IPS-NIHi7 (cell line): Measurements from ENCODE around the gene ICOS.
"Not testable (repeated sequence)": the region's sequence is repeated elsewhere in the genome, so short reads cannot be mapped to it uniquely, and the experiment has no call there.

Source experiments
- DNase-seq: peaks from one replicate; pipeline ENCODE4 v3.0.0; 2012; ENCODE audit warnings: mixed read lengths; ENCODE audit errors: extremely low spot score

The ICOS gene

DNA sequence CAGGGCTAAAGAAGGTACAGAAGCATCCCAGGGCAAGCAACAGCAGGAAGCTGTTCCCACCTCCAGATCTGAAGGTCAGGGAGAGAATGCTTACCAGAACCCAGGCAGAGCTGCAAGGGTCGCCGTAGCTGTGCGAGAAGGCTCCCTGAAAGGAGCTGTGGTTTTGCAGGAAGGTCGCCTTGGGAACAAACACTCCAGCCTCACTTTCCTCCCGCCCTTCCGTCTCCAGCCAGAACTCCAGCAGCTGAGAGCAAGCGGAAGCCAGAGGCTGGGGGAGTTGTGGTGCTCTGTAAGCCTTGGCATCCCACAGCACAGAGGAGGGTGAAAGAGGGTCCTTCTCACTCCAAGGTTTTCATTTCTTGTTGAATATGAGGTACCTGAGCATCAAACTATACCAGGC lies 18.3 kb upstream of the ICOS start:
- no peak for DNase-seq

DNA sequence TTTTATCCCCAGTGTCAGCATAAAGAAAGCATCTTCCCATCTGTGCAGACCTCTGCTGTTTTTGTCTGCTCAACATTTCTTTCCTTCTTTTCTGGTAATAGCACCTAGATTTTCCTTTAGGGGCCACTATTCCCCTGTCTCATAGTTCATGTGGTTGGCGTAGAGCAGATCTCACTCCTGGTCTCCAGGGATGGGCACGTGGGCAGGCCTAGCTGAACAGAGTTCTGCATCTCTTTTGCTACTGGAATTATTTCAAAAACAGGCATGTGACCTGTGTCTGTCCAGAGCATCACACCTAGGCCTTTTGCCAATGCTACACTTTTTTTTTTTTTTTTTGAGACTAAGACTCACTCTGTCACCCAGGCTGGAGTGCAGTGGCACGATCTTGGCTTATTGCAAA lies 17.7 kb upstream of the ICOS start:
- DNase-seq = no peak

DNA sequence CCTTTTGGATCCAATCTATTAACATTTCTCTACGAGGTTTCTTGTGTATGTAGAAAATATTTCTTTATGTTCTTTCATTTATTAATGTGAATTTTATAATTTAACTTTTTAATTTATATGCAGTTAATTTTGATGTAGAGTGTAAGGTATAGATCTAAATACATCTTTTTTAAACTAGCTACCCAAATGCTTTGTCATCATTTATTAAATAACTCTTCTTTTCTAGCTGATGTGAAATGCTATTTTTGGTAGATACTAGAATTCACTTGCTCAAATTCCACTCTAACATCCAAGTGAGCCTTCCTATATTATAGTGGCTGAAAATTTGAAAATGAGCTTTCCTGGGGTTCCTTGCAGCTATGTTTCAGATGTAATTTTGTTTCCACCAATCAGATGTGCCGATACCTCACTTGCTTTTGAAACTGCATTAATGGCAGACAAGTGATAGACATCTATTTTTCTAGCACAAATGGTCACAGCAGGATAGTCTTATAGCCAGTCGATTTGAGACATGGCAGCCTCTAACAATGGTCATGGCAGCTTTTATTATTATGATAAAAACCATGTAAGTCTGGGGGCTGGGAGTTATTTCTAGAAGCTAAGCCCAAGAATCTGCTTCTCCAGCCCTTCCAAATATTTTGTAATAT lies 10.9 kb upstream of the ICOS start:
- DNase-seq = no peak

DNA sequence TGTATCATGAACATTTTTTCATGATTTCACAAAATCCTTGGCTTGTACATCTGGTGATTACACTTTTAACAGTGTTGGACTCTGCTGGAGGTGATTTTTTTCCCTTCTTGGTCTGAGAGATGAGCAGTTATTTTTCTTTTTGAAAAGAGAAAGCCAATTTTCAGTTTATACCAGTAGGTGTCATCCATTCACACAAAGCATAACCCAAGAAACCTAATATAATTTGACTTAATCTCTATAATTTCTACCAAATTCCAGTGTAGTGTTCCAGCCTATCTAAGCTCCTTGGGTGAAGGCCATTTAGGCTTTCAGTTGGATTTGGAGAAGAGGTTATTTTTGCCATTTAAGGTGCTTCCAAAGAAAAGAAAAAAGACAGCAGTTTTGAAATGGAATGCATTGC lies 7.7 kb upstream of the ICOS start:
- no peak for DNase-seq

DNA sequence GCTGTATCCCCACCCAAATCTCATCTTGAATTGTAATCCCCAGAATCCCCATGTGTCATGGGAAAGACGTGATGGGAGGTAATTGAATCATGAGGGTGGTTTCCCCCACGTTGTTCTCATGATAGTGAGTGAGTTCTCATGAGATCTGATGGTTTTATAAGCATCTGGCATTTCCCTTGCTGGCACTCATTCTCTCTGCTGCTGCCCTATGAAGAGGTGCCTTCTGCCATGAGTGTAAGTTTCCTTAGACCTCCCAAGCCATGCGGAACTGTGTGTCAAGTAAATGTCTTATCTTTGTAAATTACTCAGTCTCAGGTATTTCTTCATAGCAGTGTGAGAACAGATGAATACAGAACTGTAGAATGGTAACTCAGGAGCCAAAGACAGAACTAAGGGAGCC lies 5.3 kb upstream of the ICOS start:
- DNase-seq = not testable (repeated sequence)

DNA sequence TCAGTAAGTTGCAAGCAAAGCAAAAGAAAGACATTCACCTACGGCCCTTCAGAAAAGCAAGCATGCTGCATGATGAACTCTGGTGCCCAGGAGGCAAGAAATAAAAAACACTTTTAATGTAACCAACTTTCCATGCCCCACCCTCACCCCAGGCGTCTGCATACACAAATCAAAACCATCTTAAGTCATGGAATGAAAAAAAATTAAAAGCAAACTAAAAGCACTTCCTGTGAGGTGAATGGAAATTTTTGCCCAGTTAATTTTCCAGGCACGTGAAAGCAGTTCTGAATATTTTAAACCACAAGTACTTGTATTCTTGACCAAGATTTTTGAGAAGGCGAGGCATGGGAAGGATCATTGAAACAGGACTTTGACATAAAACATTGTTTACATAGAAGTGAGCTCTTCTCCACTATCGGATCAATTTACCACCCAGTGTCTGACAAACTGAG lies 2.5 kb upstream of the ICOS start:
- no peak for DNase-seq

DNA sequence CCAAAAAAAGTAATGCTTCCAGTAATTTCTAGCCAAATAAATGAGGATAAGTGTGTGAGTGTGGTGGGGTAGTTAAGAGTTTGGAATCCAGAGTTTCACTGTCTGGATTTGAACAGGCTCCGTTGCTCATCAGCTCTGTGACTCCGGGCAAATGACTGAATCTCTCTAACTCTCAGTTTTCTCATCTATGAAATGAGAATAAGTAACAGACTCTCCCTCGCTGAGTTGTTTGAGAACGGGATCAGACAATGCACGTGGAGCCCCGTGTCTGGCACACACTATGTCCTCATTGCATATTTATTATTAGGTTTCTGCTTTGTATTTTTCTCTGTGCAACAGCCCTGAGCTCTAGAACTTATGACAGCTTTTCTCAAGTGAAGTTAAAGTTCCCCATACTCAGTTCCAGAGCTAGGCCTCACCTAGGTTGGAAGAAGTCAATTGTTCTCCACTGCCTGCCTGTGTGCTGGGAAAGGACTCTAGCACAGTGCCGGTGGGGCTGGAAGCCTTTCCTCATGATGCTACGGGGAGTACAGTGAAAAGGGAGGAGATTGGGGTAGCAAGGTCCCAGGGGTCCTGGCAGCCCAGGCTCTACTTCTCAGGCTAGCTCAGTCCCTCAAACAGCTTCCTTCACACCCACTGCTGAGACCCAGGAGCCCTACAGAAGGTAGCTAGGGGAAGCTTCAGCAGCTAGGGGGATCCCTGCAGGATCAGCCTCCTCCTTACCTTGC lies 1.7 kb upstream of the ICOS start:
- no peak for DNase-seq

DNA sequence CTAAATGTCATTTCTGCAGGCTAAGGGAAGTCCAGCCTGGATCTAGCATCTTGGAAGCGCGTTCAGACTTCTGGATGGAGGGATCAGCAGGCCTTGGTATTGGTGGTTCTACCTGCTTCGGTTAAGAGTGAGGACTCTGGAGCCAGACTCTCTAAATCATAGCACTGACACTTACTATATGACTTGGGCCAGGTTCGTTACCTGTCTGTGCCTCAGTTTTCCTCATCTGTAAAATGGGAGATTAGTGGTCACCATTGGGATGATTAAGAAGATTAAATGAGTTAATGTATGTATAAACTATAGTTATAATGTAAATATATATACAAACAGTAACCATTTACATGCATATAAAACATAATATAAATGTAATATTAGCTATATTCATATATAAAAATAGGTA lies 995 bp upstream of the ICOS start:
- DNase-seq = no peak

DNA sequence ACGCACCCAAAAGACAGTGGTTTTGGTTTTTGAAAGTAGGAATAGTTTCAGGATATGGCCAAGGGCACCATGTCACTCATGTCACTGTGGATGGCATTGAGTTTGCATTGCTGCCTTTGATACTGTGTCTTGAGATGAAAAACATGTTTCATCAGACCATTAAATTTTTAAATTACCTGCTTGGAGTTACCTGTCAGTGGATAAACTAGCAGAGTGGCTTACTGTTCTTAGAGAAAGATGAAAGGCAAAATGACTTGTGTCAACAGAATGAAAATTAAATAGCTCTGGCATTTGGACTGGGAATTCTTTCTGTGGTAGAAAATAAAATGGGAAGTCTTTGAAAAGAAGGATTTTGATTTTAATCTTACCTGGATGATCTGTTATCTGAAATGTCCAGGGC lies 386 bp downstream of the ICOS start:
- no peak for DNase-seq

DNA sequence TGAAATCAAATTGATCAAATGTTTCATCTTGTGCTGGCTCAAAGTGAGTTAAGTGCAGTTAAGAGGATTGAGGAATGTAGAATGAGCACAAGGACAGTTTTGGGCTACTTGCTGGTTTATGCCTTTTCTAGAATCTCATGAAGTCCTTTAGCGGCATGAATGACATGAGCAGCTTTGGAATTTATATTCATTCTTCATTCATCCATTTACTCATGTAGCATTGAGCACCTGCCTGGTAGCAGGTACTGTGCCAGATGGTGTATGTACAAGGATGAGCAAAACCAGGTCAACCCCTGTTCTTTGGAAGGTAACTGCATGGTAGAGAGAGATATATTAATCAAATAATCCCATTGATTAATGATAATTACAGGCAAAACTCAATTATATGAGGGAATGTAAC lies 1.2 kb downstream of the ICOS start:
- DNase-seq = no peak

DNA sequence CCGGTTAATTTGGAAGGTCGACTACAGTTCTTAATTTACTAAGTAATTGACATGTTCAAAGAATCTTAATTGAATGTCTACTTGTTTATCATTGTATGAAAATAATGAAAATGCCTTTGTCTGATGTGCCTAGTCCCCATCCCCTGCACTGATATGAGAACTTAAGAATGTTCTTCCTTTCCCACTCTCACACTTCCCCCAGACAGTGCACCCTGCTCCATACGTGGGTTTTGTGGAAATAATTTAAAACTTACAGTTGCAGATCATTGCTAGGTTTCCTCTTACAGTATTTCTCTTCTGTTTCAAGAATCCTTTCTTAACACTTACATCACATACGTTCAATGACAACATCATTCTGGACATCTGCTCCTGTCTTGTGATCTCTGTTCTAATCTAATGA lies 3.5 kb downstream of the ICOS start:
- no peak for DNase-seq

DNA sequence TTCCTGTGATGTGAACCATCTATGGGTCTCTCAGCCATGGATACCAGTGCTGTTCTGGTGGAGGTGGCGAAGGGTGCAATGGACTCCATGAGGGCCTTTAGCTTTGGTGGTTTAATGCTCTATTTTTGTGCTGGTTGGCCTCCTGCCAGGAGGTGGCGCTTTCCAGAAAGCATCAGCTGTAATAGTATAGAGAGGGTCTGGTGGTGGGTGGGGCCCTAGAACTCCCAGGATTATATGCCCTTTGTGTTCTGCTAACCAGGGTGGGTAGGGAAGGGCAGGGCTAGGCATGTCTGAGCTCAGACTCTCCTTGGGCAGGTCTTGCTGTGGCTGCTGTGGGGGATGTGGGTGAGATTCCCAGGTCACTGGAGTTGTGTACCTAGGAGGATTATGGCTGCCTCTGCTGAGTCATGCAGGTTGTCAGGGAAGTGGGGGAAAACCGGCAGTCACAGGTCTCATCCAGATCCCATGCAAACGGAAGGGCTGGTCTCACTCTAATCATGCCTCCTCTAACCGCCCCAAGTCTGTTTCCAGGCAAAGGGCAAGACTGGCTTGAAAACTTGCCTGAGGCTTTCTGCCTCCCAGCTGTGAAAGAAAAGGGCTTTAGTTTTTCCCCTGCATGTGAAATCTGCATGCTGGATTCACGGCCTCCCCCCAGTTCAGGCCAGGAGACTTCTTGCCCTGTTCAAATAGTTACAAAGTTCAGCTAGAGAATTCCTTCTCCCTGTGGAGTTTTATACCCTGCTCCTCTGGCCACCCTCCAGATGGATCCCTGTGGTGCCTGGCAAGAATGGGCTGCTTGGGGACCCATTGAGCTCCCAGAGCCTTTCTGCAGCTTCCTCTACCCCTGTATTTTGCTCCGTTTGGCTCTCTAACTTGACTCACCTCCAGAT lies 7.2 kb downstream of the ICOS start:
- not testable (repeated sequence) for DNase-seq

DNA sequence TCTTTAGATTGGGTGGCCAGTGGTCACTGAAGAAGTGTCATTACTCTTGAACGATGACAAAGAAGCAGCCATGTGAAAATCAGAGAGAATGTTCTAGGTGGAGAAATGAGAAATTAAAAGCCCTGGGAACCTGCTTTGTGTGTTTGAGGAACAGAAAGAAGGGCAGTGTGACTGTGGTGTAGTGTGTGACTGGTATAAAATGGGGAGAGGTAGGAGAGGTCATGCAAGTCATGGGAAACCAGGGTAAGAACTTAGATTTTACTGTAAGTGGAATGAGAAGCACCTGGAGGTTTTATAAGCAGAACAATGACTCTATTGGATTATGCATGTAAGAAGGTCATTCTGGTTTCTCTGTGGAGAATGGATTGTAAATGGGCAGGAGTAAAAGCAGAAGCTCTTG lies 12.2 kb downstream of the ICOS start:
- DNase-seq = no peak

DNA sequence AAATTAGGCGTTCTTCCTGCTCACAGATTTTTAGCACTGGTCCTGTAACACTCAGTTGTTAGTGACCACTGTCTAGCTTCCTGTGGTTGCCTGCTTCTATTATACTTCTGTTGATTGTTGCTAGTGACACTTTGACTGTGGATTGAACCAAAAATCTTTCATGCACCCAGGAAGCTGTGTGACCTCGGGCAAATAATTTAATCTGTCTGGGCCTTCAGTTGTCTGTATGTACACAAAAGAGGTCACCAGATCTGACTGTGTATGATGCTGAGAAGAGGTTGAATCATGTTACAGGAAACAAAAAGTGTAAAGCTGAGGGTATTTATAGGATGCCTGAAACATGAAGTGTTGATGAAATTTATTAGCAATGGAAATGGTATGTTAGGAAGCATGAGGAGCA lies 12.7 kb downstream of the ICOS start:
- DNase-seq = no peak

DNA sequence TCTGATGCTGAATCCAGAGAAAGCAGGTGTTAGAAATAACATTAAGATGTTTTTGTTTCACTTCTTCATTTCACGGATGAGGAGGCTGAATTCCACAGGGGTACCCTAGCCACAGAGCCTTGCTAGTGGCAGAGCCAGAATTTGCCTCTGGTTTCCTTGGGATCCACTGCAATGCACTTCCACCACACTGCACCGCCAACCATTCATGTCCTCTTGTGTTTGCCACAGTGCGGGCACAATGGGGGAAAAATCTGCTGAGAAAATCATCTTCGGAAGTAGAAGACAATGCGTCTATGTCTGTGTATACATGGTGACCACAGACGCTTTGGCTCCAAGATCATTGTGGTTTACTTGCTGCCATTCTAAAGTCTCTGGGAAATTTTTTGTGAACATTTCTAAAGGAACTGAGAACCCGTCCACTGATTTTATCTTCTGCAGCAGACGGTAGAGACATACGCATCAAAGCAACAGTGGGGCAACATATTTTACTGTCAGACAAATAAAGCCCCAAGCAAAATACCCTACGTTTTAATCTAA lies 14.9 kb downstream of the ICOS start:
- DNase-seq = no peak

DNA sequence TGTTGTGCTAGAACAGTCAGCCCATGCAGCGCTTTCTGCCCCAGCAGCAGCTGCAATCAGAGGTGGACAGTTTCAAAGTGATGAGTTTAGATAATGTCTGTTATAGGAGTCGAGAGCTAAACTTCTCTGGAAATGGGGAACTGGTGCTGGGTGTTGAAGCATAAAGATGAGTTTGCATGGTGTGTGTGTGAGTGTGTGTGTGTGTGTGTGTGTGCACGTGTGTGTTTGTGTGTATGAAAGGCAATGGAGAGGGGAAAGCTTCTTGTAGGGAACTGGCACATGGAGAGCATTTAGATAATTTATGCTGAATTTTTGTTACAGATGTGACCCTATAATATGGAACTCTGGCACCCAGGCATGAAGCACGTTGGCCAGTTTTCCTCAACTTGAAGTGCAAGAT lies 22.7 kb downstream of the ICOS start:
- no peak for DNase-seq

DNA sequence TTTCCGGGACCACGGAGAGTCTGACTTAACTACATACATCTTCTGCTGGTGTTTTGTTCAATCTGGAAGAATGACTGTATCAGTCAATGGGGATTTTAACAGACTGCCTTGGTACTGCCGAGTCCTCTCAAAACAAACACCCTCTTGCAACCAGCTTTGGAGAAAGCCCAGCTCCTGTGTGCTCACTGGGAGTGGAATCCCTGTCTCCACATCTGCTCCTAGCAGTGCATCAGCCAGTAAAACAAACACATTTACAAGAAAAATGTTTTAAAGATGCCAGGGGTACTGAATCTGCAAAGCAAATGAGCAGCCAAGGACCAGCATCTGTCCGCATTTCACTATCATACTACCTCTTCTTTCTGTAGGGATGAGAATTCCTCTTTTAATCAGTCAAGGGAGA lies 23.1 kb downstream of the ICOS start:
- DNase-seq = no peak

DNA sequence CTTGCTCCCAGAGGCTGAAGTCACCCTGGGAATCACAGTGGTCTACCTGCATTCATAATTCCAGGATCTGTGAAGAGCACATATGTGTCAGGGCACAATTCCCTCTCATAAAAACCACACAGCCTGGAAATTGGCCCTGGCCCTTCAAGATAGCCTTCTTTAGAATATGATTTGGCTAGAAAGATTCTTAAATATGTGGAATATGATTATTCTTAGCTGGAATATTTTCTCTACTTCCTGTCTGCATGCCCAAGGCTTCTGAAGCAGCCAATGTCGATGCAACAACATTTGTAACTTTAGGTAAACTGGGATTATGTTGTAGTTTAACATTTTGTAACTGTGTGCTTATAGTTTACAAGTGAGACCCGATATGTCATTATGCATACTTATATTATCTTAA lies 24.2 kb downstream of the ICOS start:
- no peak for DNase-seq

DNA sequence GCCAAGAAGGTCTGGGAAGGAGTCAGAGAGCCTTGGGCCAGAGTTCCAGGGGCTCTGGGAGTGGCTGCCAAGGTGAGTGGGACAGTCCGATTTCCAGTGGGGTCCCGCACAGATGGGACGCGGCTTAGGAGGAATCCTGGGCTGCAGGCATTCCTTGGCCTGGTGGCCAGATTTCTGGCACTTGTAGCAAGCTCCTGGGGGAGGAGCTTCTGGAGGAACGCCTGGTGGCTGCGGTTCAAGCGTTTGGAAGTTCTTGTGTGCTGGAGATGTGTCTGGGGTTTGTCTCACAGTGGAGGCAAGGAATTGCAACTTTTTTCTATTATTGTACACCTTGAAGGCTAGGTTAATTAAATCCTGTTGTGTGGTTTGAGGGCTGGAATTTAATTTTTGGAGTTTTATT lies 28.6 kb downstream of the ICOS start:
- not testable (repeated sequence) for DNase-seq

DNA sequence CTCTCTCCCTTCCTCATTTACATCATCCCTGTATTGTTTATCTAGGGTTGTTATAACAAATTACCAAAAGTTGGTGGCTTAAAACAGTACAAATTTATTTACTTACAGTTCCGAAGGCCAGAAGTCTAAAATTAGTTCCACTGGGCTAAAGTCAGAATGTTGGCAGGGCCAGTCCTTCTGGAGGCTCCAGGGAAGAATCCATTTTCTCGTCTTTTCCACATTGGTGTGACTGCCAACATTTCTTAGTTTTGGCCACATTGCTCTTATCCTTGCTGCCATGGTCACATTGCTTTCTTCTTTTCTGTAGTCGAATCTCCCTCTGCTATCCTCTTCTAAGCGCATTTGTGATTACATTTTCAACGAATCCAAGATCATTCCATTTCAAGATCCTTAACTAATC lies 34.7 kb downstream of the ICOS start:
- DNase-seq = no peak

DNA sequence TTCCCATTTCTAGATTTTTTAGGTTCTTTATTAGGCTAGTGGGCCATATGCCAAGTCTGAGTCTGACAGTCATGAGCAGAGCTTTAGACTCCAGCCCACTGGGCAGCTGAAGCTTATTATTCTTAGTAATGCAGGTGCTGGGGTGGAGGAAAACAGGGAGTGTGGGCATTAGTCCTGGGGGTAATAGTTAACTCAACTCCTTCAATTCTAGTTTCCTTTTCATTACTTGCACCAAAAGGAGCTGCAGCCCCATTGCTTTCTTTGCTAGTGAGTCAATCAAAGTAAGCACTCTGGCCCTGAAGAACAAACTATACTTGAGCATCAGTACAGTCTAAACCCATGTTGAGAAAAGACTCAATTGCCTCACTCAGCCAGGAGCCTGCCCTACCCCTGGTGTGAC lies 35.5 kb downstream of the ICOS start:
- no peak for DNase-seq

DNA sequence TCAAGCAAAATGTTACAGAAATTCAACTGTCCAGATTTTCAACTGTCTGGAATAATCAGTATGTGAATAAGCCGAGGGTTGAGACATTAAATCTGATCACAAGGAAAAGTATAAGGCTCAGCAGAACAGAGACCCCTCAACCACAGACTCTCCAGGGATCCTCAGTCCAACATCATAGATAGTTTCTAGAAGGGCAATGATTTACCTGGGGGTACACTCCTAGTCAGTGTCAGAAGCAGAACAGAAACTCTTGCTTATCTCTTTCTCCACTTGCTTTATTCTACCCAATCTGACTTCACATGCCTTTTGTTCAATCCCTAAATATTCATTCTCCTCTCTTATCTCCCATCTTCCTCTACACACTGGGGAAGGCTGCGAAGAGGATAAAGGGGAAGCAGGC lies 36.4 kb downstream of the ICOS start:
- DNase-seq = no peak

DNA sequence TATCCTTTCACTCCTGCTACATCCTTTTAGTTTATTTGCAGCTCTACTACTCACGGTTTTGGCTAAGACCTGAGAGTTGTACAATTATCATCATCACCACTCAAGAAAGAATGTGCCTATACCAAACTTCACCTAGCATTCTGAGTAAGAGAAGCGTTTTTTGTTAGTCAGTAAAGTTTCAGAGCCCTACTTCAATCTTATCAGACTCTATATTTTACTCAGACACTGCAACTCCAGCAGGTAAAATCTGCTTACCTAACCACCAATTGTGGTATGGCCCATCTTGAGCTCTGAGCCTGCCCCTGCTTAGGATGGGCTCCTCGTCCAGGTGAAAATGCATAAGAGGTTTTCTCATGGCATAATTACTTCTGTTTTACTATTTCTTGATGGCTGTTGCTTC lies 37.1 kb downstream of the ICOS start:
- no peak for DNase-seq
